GDM1 (cell line): ENCODE measurements around the gene KLHL18.
A peak's percentile ranks its signal among the peaks of the same experiment; 100 is the strongest.
"Not testable (repeated sequence)": the region's sequence is repeated elsewhere in the genome, so short reads cannot be mapped to it uniquely, and the experiment has no call there.

Experiments
- DNase-seq: peaks from one replicate; lab custom pipeline; 2025; lab: John Stamatoyannopoulos, UW

The KLHL18 gene

GRCh38 chr3:47282424-47283192 lies at the start of gene KLHL18, which contains the start of gene KIF9:
KLHL18 (plus strand) TSS chr3:47282944; CDS start chr3:47282966, 22 bp downstream.
KIF9 (minus strand) TSS chr3:47282799; CDS start chr3:47277374, 5,425 bp downstream.
- peak; percentile 89 for DNase-seq

- DNase-seq: no peak
Measured at GRCh38 chr3:47238017-47238416, 44.7 kb upstream of the KLHL18 start.

GRCh38 chr3:47239929-47240328 lies 42.8 kb upstream of the KLHL18 start:
- no peak for DNase-seq

- no peak for DNase-seq
Measured at GRCh38 chr3:47243419-47244147, 39.2 kb upstream of the KLHL18 start.

GRCh38 chr3:47244531-47245100 lies 38.1 kb upstream of the KLHL18 start:
- DNase-seq: no peak

- DNase-seq: no peak
Measured at GRCh38 chr3:47245271-47245670, 37.5 kb upstream of the KLHL18 start.

GRCh38 chr3:47247131-47248064 lies 35.3 kb upstream of the KLHL18 start:
- DNase-seq: no peak

- peak; percentile 24 for DNase-seq
Measured at GRCh38 chr3:47250309-47251060, 32.3 kb upstream of the KLHL18 start.

- not testable (repeated sequence) for DNase-seq
Measured at GRCh38 chr3:47251085-47251484, 31.7 kb upstream of the KLHL18 start.

GRCh38 chr3:47251689-47252088 lies 31.1 kb upstream of the KLHL18 start:
- peak; percentile 4 for DNase-seq

GRCh38 chr3:47256331-47256730 lies 26.4 kb upstream of the KLHL18 start:
- not testable (repeated sequence) for DNase-seq

- no peak for DNase-seq
Measured at GRCh38 chr3:47259114-47259513, 23.6 kb upstream of the KLHL18 start.

- no peak for DNase-seq
Measured at GRCh38 chr3:47260605-47261004, 22.1 kb upstream of the KLHL18 start.

GRCh38 chr3:47261301-47261700 lies 21.4 kb upstream of the KLHL18 start:
- no peak for DNase-seq

GRCh38 chr3:47265008-47265407 lies 17.7 kb upstream of the KLHL18 start:
- no peak for DNase-seq

- DNase-seq: no peak
Measured at GRCh38 chr3:47265725-47266428, 16.9 kb upstream of the KLHL18 start.

- peak; percentile 91 for DNase-seq
Measured at GRCh38 chr3:47266709-47267489, 15.8 kb upstream of the KLHL18 start.

- DNase-seq: no peak
Measured at GRCh38 chr3:47267490-47267824, 15.3 kb upstream of the KLHL18 start.

GRCh38 chr3:47270526-47270925 lies 12.2 kb upstream of the KLHL18 start:
- DNase-seq: no peak

- no peak for DNase-seq
Measured at GRCh38 chr3:47273564-47273963, 9.2 kb upstream of the KLHL18 start.
